B cell (primary cell): Measurements from ENCODE around the gene HBA2.
"Not testable (repeated sequence)": the region's sequence is repeated elsewhere in the genome, so short reads cannot be mapped to it uniquely, and the experiment has no call there.

Experiments
- EZH2 ChIP-seq: IDR thresholded peaks from 2 replicates; pipeline ENCODE4 v1.6.1; 2012; ENCODE audit warnings: borderline replicate concordance, low read depth, mild to moderate bottlenecking, moderate library complexity, low read length; ENCODE audit not compliant: insufficient read depth, poor library complexity, severe bottlenecking
- TF ChIP-seq, protein P1 (sequence below): fragments of 200-600 bp; IDR thresholded peaks from one replicate; pipeline ENCODE4 v1.8.0; 2022; ENCODE audit warnings: antibody characterized with exemption, mild to moderate bottlenecking

- TF ChIP-seq, protein P1, sequence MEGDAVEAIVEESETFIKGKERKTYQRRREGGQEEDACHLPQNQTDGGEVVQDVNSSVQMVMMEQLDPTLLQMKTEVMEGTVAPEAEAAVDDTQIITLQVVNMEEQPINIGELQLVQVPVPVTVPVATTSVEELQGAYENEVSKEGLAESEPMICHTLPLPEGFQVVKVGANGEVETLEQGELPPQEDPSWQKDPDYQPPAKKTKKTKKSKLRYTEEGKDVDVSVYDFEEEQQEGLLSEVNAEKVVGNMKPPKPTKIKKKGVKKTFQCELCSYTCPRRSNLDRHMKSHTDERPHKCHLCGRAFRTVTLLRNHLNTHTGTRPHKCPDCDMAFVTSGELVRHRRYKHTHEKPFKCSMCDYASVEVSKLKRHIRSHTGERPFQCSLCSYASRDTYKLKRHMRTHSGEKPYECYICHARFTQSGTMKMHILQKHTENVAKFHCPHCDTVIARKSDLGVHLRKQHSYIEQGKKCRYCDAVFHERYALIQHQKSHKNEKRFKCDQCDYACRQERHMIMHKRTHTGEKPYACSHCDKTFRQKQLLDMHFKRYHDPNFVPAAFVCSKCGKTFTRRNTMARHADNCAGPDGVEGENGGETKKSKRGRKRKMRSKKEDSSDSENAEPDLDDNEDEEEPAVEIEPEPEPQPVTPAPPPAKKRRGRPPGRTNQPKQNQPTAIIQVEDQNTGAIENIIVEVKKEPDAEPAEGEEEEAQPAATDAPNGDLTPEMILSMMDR: not testable (repeated sequence)
- TF ChIP-seq EZH2: not testable (repeated sequence)
Measured at GRCh38 chr16:153550-154216, 19.0 kb upstream of the HBA2 start.
